GM12891 (cell line): ENCODE results near the gene SPOP.

Source experiments
- PAX5 ChIP-seq: IDR thresholded peaks from 2 replicates; pipeline ENCODE4 v1.6.1; 2011; ENCODE audit warnings: low read length, moderate library complexity, mild to moderate bottlenecking; ENCODE audit not compliant: insufficient read depth, severe bottlenecking
- POLR2A ChIP-seq: IDR thresholded peaks from 2 replicates; pipeline ENCODE4 v1.6.1; 2011; ENCODE audit warnings: low read depth, low read length, control low read depth
- POLR2AphosphoS5 ChIP-seq: IDR thresholded peaks from 2 replicates; pipeline ENCODE4 v1.6.1; 2011; ENCODE audit warnings: low read depth, low read length, control low read depth

DNA sequence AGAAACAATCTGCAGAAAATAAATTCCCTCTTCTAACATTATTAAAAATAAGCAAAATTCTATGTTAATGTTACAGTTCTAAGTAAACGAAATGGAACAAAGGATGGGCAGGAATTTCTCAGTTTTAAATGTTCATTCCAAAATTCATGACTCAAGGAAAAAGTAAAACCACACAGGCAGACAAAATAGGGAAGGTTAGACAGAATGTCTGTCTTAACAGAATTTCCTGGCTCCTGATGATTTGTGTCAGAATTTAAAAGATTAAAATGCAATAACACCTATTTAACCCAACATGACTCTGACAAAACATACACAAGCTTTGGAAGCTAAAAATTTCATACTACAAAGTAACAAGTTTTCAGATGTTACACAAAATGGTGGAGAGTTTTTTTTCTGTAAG is 42.8 kb downstream of the SPOP start:
- TF ChIP-seq POLR2A (no peak), POLR2AphosphoS5 (no peak), PAX5 (no peak)
